ENCODE results near the gene PSMB5. TPM values are rescaled to one million over a fixed set of nuclear protein-coding genes. Genes with fewer than 3 reads are reported as not detected.

The PSMB5 gene
- total and polyA plus RNA-seq, 2 of the 13 experiments (the other 11 are each of a cell fraction or from before 2014, with no cell fraction given), result 705 to 871 TPM

DNA sequence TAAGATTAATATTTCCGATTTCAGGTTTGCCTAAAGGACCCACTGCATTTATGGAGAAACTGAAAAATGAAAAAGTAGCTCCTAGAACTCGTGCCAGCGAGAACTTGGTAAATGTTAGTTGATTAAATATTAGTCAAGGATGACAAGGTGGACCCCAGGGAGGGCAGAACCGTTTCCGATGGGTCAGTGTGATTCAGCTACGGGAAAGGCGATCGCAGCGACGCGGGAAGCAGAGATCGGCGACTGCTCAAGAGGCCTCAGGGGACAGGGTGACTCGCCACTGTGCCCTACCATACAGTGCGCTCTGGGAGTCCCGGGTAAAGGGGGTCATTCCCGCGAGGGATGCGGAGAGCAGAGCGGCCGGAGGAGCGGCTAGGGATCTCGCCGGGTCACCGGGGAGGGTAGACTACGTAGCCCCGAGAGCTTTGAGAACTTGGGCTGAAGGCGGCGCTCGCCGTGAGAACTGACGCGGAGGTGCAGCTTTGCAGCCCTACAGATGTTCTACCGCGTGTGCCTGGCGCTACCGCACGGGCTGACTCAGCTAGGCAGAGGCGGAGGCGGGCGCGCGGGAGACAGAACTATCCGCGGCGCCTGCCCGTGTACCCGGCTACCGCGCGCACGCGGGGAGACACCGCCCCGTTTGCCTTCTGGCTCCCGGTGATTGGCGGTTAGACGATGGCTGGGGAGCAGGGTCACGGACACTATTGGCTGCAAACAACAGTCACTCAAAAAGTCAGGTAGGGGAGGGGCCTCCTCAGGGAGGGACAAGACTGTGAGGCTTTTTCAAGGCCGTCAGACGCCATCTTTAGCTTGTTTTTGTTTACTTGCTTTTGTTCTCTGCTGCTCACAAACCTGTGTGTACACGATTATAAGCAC lies 27.9 kb downstream of the PSMB5 start (continued):
- TF ChIP-seq, protein P1, sequence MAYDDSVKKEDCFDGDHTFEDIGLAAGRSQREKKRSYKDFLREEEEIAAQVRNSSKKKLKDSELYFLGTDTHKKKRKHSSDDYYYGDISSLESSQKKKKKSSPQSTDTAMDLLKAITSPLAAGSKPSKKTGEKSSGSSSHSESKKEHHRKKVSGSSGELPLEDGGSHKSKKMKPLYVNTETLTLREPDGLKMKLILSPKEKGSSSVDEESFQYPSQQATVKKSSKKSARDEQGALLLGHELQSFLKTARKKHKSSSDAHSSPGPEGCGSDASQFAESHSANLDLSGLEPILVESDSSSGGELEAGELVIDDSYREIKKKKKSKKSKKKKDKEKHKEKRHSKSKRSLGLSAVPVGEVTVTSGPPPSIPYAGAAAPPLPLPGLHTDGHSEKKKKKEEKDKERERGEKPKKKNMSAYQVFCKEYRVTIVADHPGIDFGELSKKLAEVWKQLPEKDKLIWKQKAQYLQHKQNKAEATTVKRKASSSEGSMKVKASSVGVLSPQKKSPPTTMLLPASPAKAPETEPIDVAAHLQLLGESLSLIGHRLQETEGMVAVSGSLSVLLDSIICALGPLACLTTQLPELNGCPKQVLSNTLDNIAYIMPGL (CRISPR knock-in tag; IDR thresholded peaks at IDR 0.05; ENCODE audit: borderline replicate concordance in 1 of 2, low read depth in 1 of 2), result peak; percentile 99 to 100
- TF ChIP-seq ZBTB21 (CRISPR knock-in tag; IDR thresholded peaks at IDR 0.05) (peak; percentile 65), ZNF563 (CRISPR knock-in tag; IDR thresholded peaks at IDR 0.05) (peak; percentile 99), SPEN (CRISPR knock-in tag; IDR thresholded peaks at IDR 0.05; ENCODE audit: low read depth) (peak; percentile 97), ZNF12 (CRISPR knock-in tag; IDR thresholded peaks at IDR 0.05) (peak; percentile 85), MIXL1 (CRISPR knock-in tag; IDR thresholded peaks at IDR 0.05) (peak; percentile 92; the same call in 1 of the 2 replicates), HNF4G (IDR thresholded peaks at IDR 0.05; ENCODE audit: borderline replicate concordance, low read depth, low read length) (peak; percentile 50; the same call in 1 of the 2 replicates), HNF4G (CRISPR knock-in tag; IDR thresholded peaks at IDR 0.05; ENCODE audit: borderline replicate concordance, low read depth) (no peak; the same call in 1 of the 2 replicates), PITX1 (CRISPR knock-in tag; IDR thresholded peaks at IDR 0.05) (peak; percentile 92), HNRNPK (IDR thresholded peaks at IDR 0.05; ENCODE audit: low read depth, low read length, poor library complexity, severe bottlenecking) (no peak), ZNF143 (CRISPR knock-in tag; IDR thresholded peaks at IDR 0.05) (peak; percentile 75), MIER2 (CRISPR knock-in tag; IDR thresholded peaks at IDR 0.05) (peak; percentile 83; the same call in 1 of the 2 replicates), ZNF256 (CRISPR knock-in tag; conservative IDR thresholded peaks at IDR 0.05) (peak; percentile 98), NFIC (IDR thresholded peaks at IDR 0.05; ENCODE audit: low read length) (no peak; the same call in 1 of the 2 replicates), ETV5 (CRISPR knock-in tag; IDR thresholded peaks at IDR 0.05; ENCODE audit: borderline replicate concordance) (peak; percentile 74)
- TF ChIP-seq, protein P2, sequence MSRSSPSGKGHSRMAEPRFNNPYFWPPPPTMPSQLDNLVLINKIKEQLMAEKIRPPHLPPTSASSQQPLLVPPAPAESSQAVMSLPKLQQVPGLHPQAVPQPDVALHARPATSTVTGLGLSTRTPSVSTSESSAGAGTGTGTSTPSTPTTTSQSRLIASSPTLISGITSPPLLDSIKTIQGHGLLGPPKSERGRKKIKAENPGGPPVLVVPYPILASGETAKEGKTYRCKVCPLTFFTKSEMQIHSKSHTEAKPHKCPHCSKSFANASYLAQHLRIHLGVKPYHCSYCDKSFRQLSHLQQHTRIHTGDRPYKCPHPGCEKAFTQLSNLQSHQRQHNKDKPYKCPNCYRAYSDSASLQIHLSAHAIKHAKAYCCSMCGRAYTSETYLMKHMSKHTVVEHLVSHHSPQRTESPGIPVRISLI (CRISPR knock-in tag; IDR thresholded peaks at IDR 0.05; ENCODE audit: borderline replicate concordance), result peak; percentile 90
